ENCODE measurements around the gene GGTA1.
"Not testable (repeated sequence)": the region's sequence is repeated elsewhere in the genome, so short reads cannot be mapped to it uniquely, and the experiment has no call there.

Gene GGTA1

GRCh38 chr9:121455527-121456239 lies 44.0 kb downstream of the GGTA1 start:
- no peak for DNase-seq

- no peak for DNase-seq
These were observed 44.7 kb downstream of the GGTA1 start for GRCh38 chr9:121454972-121455371.

DNA sequence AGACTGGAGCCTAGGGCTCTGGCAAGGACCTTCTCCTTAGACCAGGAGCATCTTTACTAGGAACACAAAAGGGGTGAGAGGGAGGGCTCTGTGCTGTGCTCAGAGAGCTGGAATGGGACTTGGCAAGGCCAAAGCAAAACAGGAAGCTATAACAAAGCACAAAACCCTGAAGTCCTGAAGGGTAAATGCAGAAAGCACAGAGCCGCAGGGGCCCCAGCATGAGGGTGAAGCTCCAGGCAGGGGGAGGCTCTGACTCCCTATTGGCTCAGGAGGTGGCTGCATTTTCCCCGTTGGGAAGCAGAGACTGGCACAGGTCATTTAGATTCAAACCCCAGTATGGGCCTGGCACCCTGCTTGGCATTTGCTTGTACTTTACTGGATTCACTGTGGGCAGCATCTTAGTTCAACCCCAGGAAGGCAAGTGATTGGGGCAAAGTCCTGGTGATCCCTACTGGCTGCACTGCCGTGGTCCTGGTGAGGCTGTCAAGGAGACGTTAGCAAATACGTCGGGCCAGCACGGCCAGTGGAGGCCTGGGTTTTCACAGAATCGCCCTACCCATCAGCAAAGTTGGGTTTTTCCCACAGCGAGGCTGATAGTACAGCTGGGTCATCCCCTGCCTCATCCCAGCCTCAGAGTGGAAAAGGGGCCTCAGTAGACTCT lies 46.3 kb downstream of the GGTA1 start:
- no peak for DNase-seq

DNA sequence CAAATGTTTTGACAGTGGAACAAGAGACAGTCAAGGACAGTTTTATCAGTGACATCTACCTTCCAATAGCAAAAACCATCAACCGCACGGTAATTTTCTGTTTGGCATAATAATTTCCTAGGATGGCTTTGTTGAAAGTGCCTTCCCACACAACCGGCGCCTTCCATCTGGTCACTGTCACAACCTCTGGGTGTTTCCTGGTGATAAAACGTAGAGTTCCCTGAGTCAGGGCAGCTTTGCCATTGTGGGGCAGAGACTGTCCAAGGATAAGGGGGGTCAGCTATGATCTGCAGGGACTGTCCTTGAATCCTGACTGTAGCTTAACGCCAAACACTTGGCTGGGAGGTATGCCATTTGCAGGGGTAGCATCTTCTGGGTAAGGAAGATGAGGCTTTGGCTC lies 47.6 kb downstream of the GGTA1 start:
- no peak for DNase-seq

DNA sequence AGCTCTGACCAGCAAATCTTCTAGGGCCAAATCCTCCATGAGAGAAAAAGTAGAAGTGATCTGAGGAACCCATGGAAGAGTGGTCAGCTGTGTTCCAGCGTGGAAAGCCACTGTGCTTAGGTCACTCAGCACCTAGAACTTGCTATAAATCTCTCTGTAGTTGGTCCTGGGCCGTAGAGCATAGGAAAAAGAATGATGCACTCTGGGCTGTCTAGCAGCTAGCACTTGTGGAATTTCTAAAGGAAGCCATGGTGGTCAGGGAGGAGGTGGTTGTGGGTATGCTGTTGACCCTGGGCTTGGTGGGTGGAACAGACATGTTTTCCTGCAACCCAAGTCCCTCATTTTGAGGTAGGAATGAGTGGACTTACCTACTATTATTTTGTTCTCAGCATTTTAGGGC lies 48.1 kb downstream of the GGTA1 start:
- no peak for DNase-seq

DNA sequence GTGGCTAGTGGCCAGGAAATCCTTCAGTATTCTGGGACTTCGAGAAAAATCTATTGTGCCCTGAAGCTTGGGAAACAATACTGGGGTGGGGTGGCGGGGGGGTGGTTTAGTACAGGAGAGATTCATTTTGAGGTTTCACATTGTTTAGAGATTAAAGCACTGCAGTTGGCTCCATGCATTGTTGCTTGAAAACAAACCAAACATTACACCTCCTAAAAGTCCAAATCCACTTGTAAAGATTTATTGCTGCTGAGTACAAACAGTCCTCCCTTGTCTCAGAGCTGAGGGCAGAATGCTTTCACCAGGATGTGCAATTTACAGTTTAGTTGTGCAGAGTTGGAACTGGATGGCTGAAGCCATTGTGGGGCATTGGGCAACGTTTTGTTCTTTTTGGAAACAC lies 49.4 kb downstream of the GGTA1 start:
- DNase-seq, result no peak

GRCh38 chr9:121449786-121450185 lies 49.9 kb downstream of the GGTA1 start:
- DNase-seq, result no peak

DNA sequence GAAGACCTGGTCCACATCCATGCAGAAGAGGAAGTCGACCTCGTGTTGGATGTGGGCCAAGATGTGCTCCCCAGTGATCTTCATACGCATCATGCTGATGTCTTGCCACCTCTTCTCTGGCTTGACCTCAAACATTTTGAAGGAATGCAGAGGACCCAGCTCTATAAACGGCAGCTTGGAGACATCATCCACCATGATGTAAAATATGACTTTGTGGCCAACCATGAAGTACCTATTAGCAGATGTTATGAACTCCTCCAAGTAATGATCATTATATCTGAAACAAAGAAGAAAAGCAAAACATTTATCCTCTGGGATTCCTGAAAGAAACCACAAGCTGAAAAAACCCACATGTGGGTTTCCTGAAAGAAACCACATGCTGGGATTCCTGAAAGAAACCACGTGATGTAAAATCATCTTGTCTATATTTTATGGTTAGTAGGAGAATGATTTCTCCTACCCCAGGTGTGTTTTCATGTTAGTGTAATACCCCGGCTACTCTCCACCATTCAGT lies 52.3 kb downstream of the GGTA1 start:
- no peak for DNase-seq

DNA sequence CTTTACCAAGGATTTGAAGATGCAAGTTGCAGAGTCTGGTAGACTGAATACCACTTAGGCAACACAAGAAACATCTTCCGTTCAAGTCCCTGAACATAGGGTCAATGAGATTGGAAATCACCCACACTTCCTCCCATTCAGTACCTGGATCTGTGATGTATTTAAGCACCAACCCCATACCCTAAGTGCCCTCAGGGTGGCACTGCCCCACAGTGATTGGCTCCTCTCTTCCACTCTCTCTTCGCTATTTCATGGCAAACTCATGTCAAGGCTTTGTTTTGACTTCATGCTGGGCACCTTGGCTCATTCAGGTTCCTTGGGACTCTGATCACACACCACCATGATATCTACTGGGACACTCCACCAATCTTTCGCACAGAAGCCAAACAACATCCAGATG lies 53.7 kb downstream of the GGTA1 start:
- no peak for DNase-seq

- no peak for DNase-seq
These were observed 55.7 kb downstream of the GGTA1 start for GRCh38 chr9:121443981-121444380.

DNA sequence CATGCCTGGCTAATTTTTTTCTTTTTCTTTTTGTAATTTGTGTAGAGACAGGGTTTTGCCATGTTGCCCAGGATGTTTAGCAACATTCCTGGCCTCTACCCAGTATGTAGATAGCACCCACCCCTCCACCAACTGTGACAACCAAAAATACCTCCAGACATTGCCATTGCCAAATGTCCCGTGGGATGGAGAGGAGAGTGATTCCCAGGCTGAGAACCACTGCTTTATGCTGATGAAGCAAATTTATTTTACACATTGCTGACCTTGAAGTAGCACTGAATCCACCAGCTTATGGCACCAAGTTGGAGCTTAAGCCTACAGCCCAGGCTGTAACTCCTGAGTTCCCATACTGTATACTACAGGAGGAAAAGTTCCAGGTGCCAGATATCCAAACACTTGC lies 58.5 kb downstream of the GGTA1 start:
- no peak for DNase-seq

- no peak for DNase-seq
These were observed 59.7 kb downstream of the GGTA1 start for GRCh38 chr9:121439711-121440664.

- DNase-seq, result no peak
These were observed 60.6 kb downstream of the GGTA1 start for GRCh38 chr9:121439016-121439415.

- no peak for DNase-seq
These were observed 61.8 kb downstream of the GGTA1 start for GRCh38 chr9:121437891-121438290.

GRCh38 chr9:121437046-121437445 lies 62.6 kb downstream of the GGTA1 start:
- not testable (repeated sequence) for DNase-seq

GRCh38 chr9:121434969-121435368 lies 64.7 kb downstream of the GGTA1 start:
- DNase-seq, result no peak

- DNase-seq, result no peak
These were observed 71.7 kb downstream of the GGTA1 start for GRCh38 chr9:121427899-121428298.

DNA sequence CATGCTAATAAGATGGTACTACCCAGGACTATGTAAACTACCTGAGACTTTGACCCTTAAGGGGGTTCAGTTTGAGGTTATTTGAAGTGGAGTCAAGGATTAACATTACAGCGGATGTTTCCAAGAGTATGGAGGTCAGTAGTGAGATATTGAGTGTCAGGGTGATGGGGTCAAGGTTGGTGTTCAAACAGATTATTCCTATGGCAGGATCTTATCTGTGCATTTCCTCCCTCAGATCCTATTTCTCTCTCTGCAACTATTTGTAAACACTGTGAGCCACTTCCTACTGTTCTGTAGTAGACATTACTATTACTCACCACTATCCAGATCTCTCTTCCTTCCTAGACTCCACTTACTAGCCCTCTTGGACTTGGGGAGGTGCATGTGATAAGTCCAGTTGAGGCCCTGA lies 75.6 kb downstream of the GGTA1 start:
- DNase-seq, result no peak

- DNase-seq, result no peak
These were observed 87.7 kb downstream of the GGTA1 start for GRCh38 chr9:121411993-121412392.

GRCh38 chr9:121405899-121406298 lies 93.7 kb downstream of the GGTA1 start:
- no peak for DNase-seq
